Activated B cell treated with CpG ODN at 0.5 μM for 24 hours (primary cell): ENCODE measurements around the gene FBXL19. TPM values are rescaled to one million over a fixed set of nuclear protein-coding genes. Genes with fewer than 3 reads are reported as not detected.

Experiments
- ATAC-seq: fragments of 200-7000 bp; cut with Tn5 transposase; one replicate; pipeline ENCODE4 v1.10.0; 2021; ENCODE audit warnings: low read depth, mild to moderate bottlenecking, moderate library complexity
- CTCF ChIA-PET: fragments of 350-600 bp; sonication (Branson Sonifier 250); formaldehyde crosslinking; loops from one replicate; lab custom pipeline; 2021; ENCODE audit warnings: antibody characterized with exemption; lab: Charles Lee
- POLR2A ChIA-PET: fragments of 350-600 bp; sonication (Branson Sonifier 250); formaldehyde crosslinking; loops from one replicate; lab custom pipeline; 2021; ENCODE audit warnings: antibody characterized with exemption; lab: Charles Lee
- DNase-seq: peaks from one replicate; pipeline ENCODE4 v3.0.0; 2022
- H3K27ac Mint-ChIP-seq: one replicate; pipeline ENCODE4 v1.8.0; 2020; ENCODE audit warnings: mixed read lengths
- H3K27me3 Mint-ChIP-seq: one replicate; pipeline ENCODE4 v1.8.0; 2021; ENCODE audit warnings: mixed read lengths
- H3K36me3 Mint-ChIP-seq: one replicate; pipeline ENCODE4 v1.8.0; 2021; ENCODE audit warnings: low read depth, mixed read lengths
- H3K4me1 Mint-ChIP-seq: one replicate; pipeline ENCODE4 v1.8.0; 2021; ENCODE audit warnings: mixed read lengths
- H3K4me3 Mint-ChIP-seq: one replicate; pipeline ENCODE4 v1.8.0; 2020; ENCODE audit warnings: mild to moderate bottlenecking, mixed read lengths
- H3K9me3 Mint-ChIP-seq: one replicate; pipeline ENCODE4 v1.8.0; 2020; ENCODE audit warnings: mixed read lengths
- CTCF ChIP-seq: fragments of 200-600 bp; IDR thresholded peaks from one replicate; pipeline ENCODE4 v1.8.0; 2022; ENCODE audit warnings: antibody characterized with exemption, mild to moderate bottlenecking
- intact Hi-C: fragments of 100-400 bp; cut with micrococcal nuclease; formaldehyde crosslinking; loops from one replicate; pipeline ENCODE4 v1.15.1; 2024
- total RNA-seq: library from RNA; stranded (reverse); gene quantifications from 2 replicates; pipeline ENCODE4 v1.2.3, GENCODE V29; 2022

Gene FBXL19
- total RNA-seq, 1 donor from 2014 or later: 24.2 TPM

GRCh38 chr16:30982548-30983288, 59.3 kb downstream of the FBXL19 start:
- DNase-seq: no peak
- no peak for TF ChIP-seq CTCF
- H3K4me3 Mint-ChIP-seq: no peak overlapping the region
- H3K4me1 Mint-ChIP-seq: no peaks in the 10 kb centered on the region
- intact Hi-C loops: no loop called here
- no peak for ATAC-seq
- no peak overlapping the region for H3K27ac Mint-ChIP-seq
- H3K27me3 Mint-ChIP-seq: no peaks in the 10 kb centered on the region
- H3K9me3 Mint-ChIP-seq: no peaks in the 10 kb centered on the region
- POLR2A ChIA-PET: no interaction called here
- peaks cover 54% of the 10 kb centered on the region for H3K36me3 Mint-ChIP-seq
- CTCF ChIA-PET: interaction anchor here (0.9 to 4.6 kb wide), 6 partner anchors 13 to 462 kb away, joined by 3 to 36 read pairs (median 6); partner anchors contain the start of gene VKORC1

- Mint-ChIP-seq H3K4me3 (no peak overlapping the region), H3K4me1 (no peaks in the 10 kb centered on the region), H3K36me3 (peaks cover 50% of the 10 kb centered on the region), H3K27ac (no peak overlapping the region), H3K9me3 (no peaks in the 10 kb centered on the region), H3K27me3 (no peaks in the 10 kb centered on the region)
- DNase-seq (no peak), ATAC-seq (no peak)
- POLR2A ChIA-PET: no interaction called here
- intact Hi-C loops: no loop called here
- CTCF ChIA-PET: interaction anchor here (0.8 to 4.6 kb wide), 9 partner anchors 12 to 885 kb away, joined by 3 to 36 read pairs (median 5); partner anchors contain the start of genes VKORC1 and ZNF843
- no peak for TF ChIP-seq CTCF
Observed at GRCh38 chr16:30983289-30983889, 60.0 kb downstream of the FBXL19 start.

- H3K4me1 Mint-ChIP-seq: no peaks in the 10 kb centered on the region
- no peak overlapping the region for H3K4me3 Mint-ChIP-seq
- H3K27ac Mint-ChIP-seq: no peak overlapping the region
- ChIA-PET CTCF (interaction anchor here (0.6 to 4.6 kb wide), 16 partner anchors 8 to 884 kb away, joined by 3 to 36 read pairs (median 4); partner anchors contain the start of genes KAT8, ZNF646, ZNF668 and ZNF843), POLR2A (interaction anchor here (0.7 to 2.1 kb wide), 3 partner anchors 13 to 886 kb away, joined by 3 to 5 read pairs (median 4); no protein-coding TSS in a partner anchor)
- ATAC-seq (no peak), DNase-seq (no peak)
- H3K9me3 Mint-ChIP-seq: no peaks in the 10 kb centered on the region
- intact Hi-C loops: no loop called here
- no peaks in the 10 kb centered on the region for H3K27me3 Mint-ChIP-seq
- H3K36me3 Mint-ChIP-seq: peaks cover 43% of the 10 kb centered on the region
- no peak for TF ChIP-seq CTCF
Observed at GRCh38 chr16:30983898-30984610, 60.7 kb downstream of the FBXL19 start.

GRCh38 chr16:30984669-30985400, 61.5 kb downstream of the FBXL19 start, which contains the start of gene HSD3B7:
TSS of gene HSD3B7 (plus strand) at chr16:30985207. CDS start at chr16:30985659, 452 bp downstream.
- TF ChIP-seq CTCF: peak; percentile 80
- ATAC-seq (peak; percentile 85), DNase-seq (peak; percentile 80)
- H3K9me3 Mint-ChIP-seq: no peaks in the 10 kb centered on the region
- intact Hi-C loops: loop anchor here (1.0 kb wide), 6 partner anchors 111 to 883 kb away; no protein-coding TSS in a partner anchor
- ChIA-PET CTCF (interaction anchor here (0.6 to 4.6 kb wide), 17 partner anchors 9 to 883 kb away, joined by 3 to 36 read pairs (median 4); partner anchors contain the start of genes KAT8, ZNF646, ZNF668 and ZNF843), POLR2A (interaction anchor here (0.5 to 2.1 kb wide), 7 partner anchors 10 to 885 kb away, joined by 3 to 7 read pairs (median 4); partner anchors contain the start of gene FUS)
- no peak within 1 kb of the TSS for H3K4me3 Mint-ChIP-seq
- H3K27me3 Mint-ChIP-seq: no peaks in the 10 kb centered on the region
- H3K27ac Mint-ChIP-seq: no peak within 1 kb of the TSS
- H3K4me1 Mint-ChIP-seq: no peaks in the 10 kb centered on the region
- peaks cover 43% of the 10 kb centered on the region for H3K36me3 Mint-ChIP-seq
